Measurements from ENCODE around the gene SLC25A31.

The SLC25A31 gene

DNA sequence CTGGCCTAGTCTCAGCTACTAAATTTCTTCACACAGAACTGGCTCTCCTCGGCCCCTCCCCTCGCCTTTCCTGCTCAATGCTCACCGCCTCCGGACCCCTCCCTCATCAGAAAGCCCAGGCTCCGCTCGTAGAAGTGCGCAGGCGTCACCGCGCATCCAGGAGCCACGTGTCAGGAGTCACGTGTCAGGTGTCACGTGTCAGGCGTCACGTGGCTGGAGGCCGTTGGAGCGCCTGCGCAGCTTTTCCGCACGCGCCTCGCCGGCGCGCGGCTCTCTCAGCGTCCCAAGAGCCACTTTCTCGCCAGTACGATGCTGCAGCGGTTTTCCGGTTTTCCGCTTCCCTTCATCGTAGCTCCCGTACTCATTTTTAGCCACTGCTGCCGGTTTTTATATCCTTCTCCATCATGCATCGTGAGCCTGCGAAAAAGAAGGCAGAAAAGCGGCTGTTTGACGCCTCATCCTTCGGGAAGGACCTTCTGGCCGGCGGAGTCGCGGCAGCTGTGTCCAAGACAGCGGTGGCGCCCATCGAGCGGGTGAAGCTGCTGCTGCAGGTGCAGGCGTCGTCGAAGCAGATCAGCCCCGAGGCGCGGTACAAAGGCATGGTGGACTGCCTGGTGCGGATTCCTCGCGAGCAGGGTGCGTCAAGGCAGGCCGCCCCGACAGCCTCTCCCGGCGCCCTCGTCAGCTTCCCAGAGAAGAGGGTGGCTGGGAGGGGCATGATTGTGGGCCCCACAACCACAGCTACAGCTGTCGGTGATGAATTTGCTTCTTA lies at the start of gene SLC25A31:
TSS of gene SLC25A31 (plus strand) at position 259 of the 772 bp plus-strand sequence. CDS start at position 405, 146 bp downstream.
- no peak within 1 kb of the TSS for H3K4me3 ChIP-seq (ENCODE audit: low read depth in 1 of 2, low read length in 2 of 2)
- no peaks in the 10 kb centered on the region for H3K9me3 ChIP-seq (ENCODE audit: control insufficient read depth in 1 of 2, low read length in 2 of 2)
- H3K27me3 ChIP-seq (ENCODE audit: low read depth, low read length), result no peaks in the 10 kb centered on the region
- H3K4me1 ChIP-seq (ENCODE audit: control insufficient read depth in 1 of 2, insufficient read depth in 2 of 2, low read length in 2 of 2), result no peaks in the 10 kb centered on the region
- H3K27ac ChIP-seq (ENCODE audit: low read length), result no peak within 1 kb of the TSS
- no peaks in the 10 kb centered on the region for H3K36me3 ChIP-seq (ENCODE audit: control insufficient read depth in 1 of 2, insufficient read depth in 2 of 2, low read length in 2 of 2)

DNA sequence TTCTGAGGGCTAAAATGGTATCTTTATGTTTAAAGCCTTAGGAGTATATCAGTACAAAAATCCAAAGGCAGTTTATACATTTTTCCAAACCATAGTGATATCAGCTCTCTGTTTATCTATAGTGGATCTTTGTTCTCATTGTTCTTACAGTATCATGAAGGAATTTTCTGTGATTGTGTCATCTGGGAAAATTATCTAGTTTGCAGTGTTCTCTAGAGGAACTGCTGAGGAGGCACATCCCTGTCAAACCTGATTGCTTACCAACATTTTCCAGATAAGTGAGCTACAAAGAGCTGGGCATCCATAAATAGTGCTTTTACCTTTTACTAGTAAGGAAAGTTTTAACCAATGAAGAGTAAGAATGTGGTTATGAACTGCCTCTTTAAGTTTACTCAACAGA lies 44.9 kb upstream of the SLC25A31 start:
- Histone ChIP-seq H3K27me3 (ENCODE audit: low read depth, low read length) (no peaks in the 10 kb centered on the region), H3K4me1 (ENCODE audit: control insufficient read depth in 1 of 2, insufficient read depth in 2 of 2, low read length in 2 of 2) (no peaks in the 10 kb centered on the region), H3K9me3 (ENCODE audit: control insufficient read depth in 1 of 2, low read length in 2 of 2) (no peaks in the 10 kb centered on the region), H3K36me3 (ENCODE audit: control insufficient read depth in 1 of 2, insufficient read depth in 2 of 2, low read length in 2 of 2) (peaks cover 0 to 17% of the 10 kb centered on the region in 2 donors), H3K27ac (ENCODE audit: low read length) (no peak overlapping the region), H3K4me3 (ENCODE audit: low read depth in 1 of 2, low read length in 2 of 2) (no peak overlapping the region)

DNA sequence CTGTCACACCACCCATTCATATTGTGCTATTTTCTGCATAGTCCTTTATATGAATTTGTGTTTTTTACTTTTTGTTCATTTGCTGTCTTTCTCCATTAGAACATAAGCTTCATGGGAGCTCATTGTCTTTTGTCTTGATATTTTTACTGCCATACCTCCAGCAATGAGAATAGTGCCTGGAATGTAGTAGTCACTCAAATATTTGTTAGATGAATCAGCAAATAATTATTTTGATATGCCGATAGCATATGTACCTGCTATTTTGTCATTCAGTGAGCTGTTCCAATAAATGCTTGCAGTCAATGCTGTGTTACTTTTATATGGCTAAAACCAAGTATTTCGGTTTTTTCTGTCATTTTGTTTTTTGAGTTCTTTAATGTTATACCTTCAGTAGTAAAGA lies 43.5 kb upstream of the SLC25A31 start:
- Histone ChIP-seq H3K36me3 (ENCODE audit: control insufficient read depth in 1 of 2, insufficient read depth in 2 of 2, low read length in 2 of 2) (peaks cover 0 to 19% of the 10 kb centered on the region in 2 donors), H3K27ac (ENCODE audit: low read length) (no peak overlapping the region), H3K27me3 (ENCODE audit: low read depth, low read length) (no peaks in the 10 kb centered on the region), H3K4me3 (ENCODE audit: low read depth in 1 of 2, low read length in 2 of 2) (no peak overlapping the region), H3K4me1 (ENCODE audit: control insufficient read depth in 1 of 2, insufficient read depth in 2 of 2, low read length in 2 of 2) (no peaks in the 10 kb centered on the region), H3K9me3 (ENCODE audit: control insufficient read depth in 1 of 2, low read length in 2 of 2) (no peaks in the 10 kb centered on the region)

DNA sequence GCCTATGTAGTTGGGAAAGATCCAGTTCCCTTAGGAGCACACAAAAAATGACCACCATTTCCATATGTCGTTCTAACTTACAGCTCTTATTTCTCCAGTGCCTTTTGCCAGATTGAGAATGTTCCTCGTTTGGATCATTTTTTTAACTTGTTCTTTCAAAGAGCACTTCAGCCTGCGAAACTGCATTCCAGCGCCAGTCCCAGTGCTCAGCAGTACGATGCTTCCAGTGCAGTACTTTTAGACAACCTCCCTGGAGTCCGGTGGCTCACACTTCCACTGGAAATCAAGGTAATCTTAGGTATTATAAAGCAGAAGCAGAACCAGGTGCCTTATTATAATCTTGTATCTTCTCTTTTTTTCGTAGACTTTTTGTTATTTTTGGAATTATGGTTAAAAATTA lies 42.6 kb upstream of the SLC25A31 start:
- H3K36me3 ChIP-seq (ENCODE audit: control insufficient read depth in 1 of 2, insufficient read depth in 2 of 2, low read length in 2 of 2), result peaks cover 0 to 19% of the 10 kb centered on the region in 2 donors
- H3K9me3 ChIP-seq (ENCODE audit: control insufficient read depth in 1 of 2, low read length in 2 of 2), result no peaks in the 10 kb centered on the region
- H3K4me3 ChIP-seq (ENCODE audit: low read depth in 1 of 2, low read length in 2 of 2), result no peak overlapping the region
- H3K27ac ChIP-seq (ENCODE audit: low read length), result no peak overlapping the region
- no peaks in the 10 kb centered on the region for H3K27me3 ChIP-seq (ENCODE audit: low read depth, low read length)
- H3K4me1 ChIP-seq (ENCODE audit: control insufficient read depth in 1 of 2, insufficient read depth in 2 of 2, low read length in 2 of 2), result no peaks in the 10 kb centered on the region

DNA sequence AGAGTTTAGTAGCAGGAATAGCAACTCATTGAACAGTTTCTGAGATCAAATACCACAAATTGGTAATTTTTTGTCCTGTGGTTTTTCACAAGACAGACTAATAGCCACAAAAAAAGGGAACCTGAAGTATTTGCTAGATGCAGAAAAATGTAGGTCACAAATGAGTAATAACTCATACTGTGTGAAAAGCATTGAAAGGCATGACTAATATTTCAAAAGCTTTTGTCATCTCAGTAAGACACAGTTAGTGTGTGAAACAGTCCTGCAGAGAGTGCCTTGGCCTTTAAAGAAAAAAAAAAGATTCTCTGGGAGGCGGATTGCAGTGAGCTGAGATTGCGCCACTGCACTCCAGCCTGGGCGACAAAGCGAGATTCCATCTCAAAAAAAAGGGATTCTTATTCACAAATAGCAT lies 31.4 kb upstream of the SLC25A31 start:
- Histone ChIP-seq H3K4me1 (ENCODE audit: control insufficient read depth in 1 of 2, insufficient read depth in 2 of 2, low read length in 2 of 2) (no peaks in the 10 kb centered on the region), H3K4me3 (ENCODE audit: low read depth in 1 of 2, low read length in 2 of 2) (no peak overlapping the region), H3K27ac (ENCODE audit: low read length) (no peak overlapping the region), H3K9me3 (ENCODE audit: control insufficient read depth in 1 of 2, low read length in 2 of 2) (peaks cover 0 to 10% of the 10 kb centered on the region in 2 donors), H3K27me3 (ENCODE audit: low read depth, low read length) (no peaks in the 10 kb centered on the region), H3K36me3 (ENCODE audit: control insufficient read depth in 1 of 2, insufficient read depth in 2 of 2, low read length in 2 of 2) (peaks cover 0 to 20% of the 10 kb centered on the region in 2 donors)

DNA sequence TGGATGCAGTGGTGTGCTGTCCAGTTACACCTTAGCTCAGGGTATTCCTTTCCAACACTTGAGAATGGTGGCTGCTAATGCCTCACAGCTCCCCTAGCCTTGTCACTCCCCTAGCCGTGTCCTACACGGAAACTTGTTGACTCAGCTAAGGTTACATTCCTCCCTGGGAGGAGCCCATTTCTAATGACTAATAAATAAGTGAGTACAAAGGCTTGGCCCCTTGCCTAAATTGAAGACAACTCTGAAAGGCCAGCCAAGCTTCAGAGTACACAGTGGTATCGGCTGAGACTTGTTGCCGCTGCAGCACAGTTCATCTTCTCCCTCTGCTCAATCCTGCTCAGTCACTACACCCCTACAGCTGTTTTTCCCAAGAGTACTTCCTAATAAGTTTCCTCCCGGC lies 21.2 kb upstream of the SLC25A31 start:
- Histone ChIP-seq H3K27me3 (ENCODE audit: low read depth, low read length) (no peaks in the 10 kb centered on the region), H3K36me3 (ENCODE audit: control insufficient read depth in 1 of 2, insufficient read depth in 2 of 2, low read length in 2 of 2) (peaks cover 5 to 30% of the 10 kb centered on the region in 2 donors), H3K4me1 (ENCODE audit: control insufficient read depth in 1 of 2, insufficient read depth in 2 of 2, low read length in 2 of 2) (no peaks in the 10 kb centered on the region), H3K9me3 (ENCODE audit: control insufficient read depth in 1 of 2, low read length in 2 of 2) (no peaks in the 10 kb centered on the region), H3K4me3 (ENCODE audit: low read depth in 1 of 2, low read length in 2 of 2) (no peak overlapping the region), H3K27ac (ENCODE audit: low read length) (no peak overlapping the region)

DNA sequence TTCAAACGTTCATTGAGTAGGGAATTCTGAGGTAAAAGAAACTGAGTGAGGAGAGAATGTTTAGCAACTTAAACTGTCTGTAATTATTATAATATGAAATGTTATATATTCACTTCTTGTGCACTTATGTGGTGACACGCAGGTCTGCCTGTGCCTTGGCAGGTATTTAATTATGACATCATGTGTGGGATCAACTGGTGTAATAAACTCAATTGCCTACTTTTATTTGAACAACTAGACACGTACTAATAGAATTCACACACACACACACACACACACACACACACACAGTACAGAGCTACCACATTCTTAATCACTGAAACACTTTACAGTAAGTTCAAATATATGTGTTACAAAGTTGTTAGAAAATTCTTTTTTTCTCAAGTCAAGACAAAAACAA lies 20.7 kb upstream of the SLC25A31 start:
- H3K4me3 ChIP-seq (ENCODE audit: low read depth in 1 of 2, low read length in 2 of 2), result no peak overlapping the region
- no peaks in the 10 kb centered on the region for H3K4me1 ChIP-seq (ENCODE audit: control insufficient read depth in 1 of 2, insufficient read depth in 2 of 2, low read length in 2 of 2)
- H3K9me3 ChIP-seq (ENCODE audit: control insufficient read depth in 1 of 2, low read length in 2 of 2), result no peaks in the 10 kb centered on the region
- H3K27ac ChIP-seq (ENCODE audit: low read length), result no peak overlapping the region
- H3K36me3 ChIP-seq (ENCODE audit: control insufficient read depth in 1 of 2, insufficient read depth in 2 of 2, low read length in 2 of 2), result peaks cover 5 to 33% of the 10 kb centered on the region in 2 donors
- no peaks in the 10 kb centered on the region for H3K27me3 ChIP-seq (ENCODE audit: low read depth, low read length)

DNA sequence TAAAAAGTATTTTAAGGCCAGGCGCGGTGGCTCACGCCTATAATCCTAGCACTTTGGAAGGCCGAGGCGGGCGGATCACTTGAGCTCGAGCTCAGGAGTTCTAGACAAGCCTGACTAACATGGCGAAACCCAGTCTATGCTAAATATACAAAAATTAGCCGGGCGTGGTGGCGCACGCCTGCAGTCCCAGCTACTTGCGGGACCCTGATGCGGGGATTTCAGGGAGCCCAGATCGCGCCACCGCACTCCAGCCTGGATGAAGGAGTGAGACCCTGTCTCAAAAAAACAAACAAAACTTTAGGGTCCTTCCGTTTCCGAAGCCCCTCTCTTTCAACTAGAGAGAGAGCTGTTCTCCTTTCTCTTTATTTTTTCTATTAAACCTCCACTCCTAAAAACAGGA lies 1.2 kb downstream of the SLC25A31 start:
- no peaks in the 10 kb centered on the region for H3K36me3 ChIP-seq (ENCODE audit: control insufficient read depth in 1 of 2, insufficient read depth in 2 of 2, low read length in 2 of 2)
- no peaks in the 10 kb centered on the region for H3K4me1 ChIP-seq (ENCODE audit: control insufficient read depth in 1 of 2, insufficient read depth in 2 of 2, low read length in 2 of 2)
- no peak overlapping the region for H3K4me3 ChIP-seq (ENCODE audit: low read depth in 1 of 2, low read length in 2 of 2)
- H3K27ac ChIP-seq (ENCODE audit: low read length), result no peak overlapping the region
- no peaks in the 10 kb centered on the region for H3K9me3 ChIP-seq (ENCODE audit: control insufficient read depth in 1 of 2, low read length in 2 of 2)
- H3K27me3 ChIP-seq (ENCODE audit: low read depth, low read length), result no peaks in the 10 kb centered on the region

DNA sequence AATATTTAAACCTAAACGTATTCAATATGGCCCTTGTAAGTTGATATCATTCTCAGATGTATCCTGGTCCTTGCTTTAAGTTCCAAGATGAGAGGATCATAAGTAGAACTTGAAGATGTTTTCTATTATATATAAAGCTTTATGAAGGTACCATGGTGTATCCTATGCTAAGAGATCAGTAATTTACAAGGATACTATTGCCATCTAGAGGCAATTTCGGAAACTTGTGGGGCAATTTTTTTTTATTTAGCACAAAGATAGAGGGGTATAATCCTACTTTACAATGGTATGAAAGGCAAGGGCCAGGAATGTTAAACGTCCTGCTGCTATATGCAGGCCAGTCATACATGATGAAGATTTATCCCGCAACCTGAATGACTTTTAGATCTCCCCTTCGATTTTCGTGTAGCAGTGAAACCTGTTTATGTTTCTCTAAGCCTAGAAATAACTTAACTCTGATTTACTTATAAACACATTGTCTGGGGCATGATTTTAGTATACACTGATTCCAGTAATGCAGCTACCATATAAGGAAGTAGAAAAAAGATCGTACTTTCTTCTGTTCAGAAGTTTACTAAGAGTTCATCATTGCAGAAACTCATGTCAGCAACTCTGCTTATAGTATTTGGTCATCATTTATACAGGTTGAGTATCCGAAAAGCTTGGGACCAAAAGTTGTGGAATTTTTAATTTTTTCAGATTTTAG lies 2.6 kb downstream of the SLC25A31 start:
- H3K27ac ChIP-seq (ENCODE audit: low read length), result no peak overlapping the region

DNA sequence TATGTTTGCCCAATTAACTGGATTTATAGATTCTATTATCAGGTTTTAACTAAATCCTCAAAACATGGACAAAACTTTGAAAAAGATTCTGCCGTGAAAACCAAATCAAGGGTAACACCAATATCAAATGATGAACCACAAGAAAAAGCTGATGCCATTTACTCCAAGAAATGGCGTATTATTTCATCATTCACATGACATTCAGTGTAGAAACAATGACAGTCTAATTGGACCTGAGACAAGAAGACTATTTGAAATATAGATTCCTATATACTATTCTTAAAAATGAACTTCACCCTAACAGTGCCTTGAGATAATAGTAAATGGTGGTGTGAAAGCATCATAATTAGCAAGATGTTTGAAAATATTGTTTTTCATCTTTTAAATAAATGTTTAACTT lies 4.8 kb downstream of the SLC25A31 start:
- no peak overlapping the region for H3K27ac ChIP-seq (ENCODE audit: low read length)
- H3K27me3 ChIP-seq (ENCODE audit: low read depth, low read length), result no peaks in the 10 kb centered on the region
- no peak overlapping the region for H3K4me3 ChIP-seq (ENCODE audit: low read depth in 1 of 2, low read length in 2 of 2)
- no peaks in the 10 kb centered on the region for H3K36me3 ChIP-seq (ENCODE audit: control insufficient read depth in 1 of 2, insufficient read depth in 2 of 2, low read length in 2 of 2)
- H3K4me1 ChIP-seq (ENCODE audit: control insufficient read depth in 1 of 2, insufficient read depth in 2 of 2, low read length in 2 of 2), result no peaks in the 10 kb centered on the region
- no peaks in the 10 kb centered on the region for H3K9me3 ChIP-seq (ENCODE audit: control insufficient read depth in 1 of 2, low read length in 2 of 2)

More for the DNA sequence above, 2.6 kb downstream of the SLC25A31 start:
- Histone ChIP-seq H3K4me3 (ENCODE audit: low read depth in 1 of 2, low read length in 2 of 2) (no peak overlapping the region), H3K4me1 (ENCODE audit: control insufficient read depth in 1 of 2, insufficient read depth in 2 of 2, low read length in 2 of 2) (no peaks in the 10 kb centered on the region), H3K9me3 (ENCODE audit: control insufficient read depth in 1 of 2, low read length in 2 of 2) (no peaks in the 10 kb centered on the region), H3K36me3 (ENCODE audit: control insufficient read depth in 1 of 2, insufficient read depth in 2 of 2, low read length in 2 of 2) (no peaks in the 10 kb centered on the region), H3K27me3 (ENCODE audit: low read depth, low read length) (no peaks in the 10 kb centered on the region)

DNA sequence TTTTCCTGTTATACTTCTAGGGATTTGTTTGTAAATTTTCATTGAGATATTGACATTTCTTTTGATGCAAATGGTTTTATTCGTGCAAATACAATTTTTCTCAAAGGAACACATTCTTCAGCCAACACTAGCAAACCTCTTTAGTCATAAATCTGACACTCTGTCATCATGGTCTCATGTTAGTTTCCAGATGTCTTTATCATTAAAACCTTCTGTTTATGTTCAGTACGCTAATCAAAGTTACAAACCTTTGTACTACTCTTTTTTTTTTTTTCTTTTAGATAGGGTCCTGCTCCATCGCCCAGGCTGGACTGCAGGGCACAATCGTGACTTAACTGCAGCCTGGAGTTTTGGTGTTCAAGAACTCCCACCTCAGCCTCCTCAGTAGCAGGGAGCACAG lies 7.1 kb downstream of the SLC25A31 start:
- Histone ChIP-seq H3K27ac (ENCODE audit: low read length) (no peak overlapping the region), H3K4me3 (ENCODE audit: low read depth in 1 of 2, low read length in 2 of 2) (no peak overlapping the region), H3K9me3 (ENCODE audit: control insufficient read depth in 1 of 2, low read length in 2 of 2) (no peaks in the 10 kb centered on the region), H3K4me1 (ENCODE audit: control insufficient read depth in 1 of 2, insufficient read depth in 2 of 2, low read length in 2 of 2) (no peaks in the 10 kb centered on the region), H3K27me3 (ENCODE audit: low read depth, low read length) (no peaks in the 10 kb centered on the region), H3K36me3 (ENCODE audit: control insufficient read depth in 1 of 2, insufficient read depth in 2 of 2, low read length in 2 of 2) (no peaks in the 10 kb centered on the region)
